Stimulated activated CD8-positive, alpha-beta memory T cell treated with anti-CD3 and anti-CD28 coated beads, Interleukin-12 subunit alpha, Interleukin-12 subunit beta, amount 100 ng/mL, for 24 hours (primary cell): Measurements from ENCODE around the gene RABGEF1.
"Not testable (repeated sequence)": the region's sequence is repeated elsewhere in the genome, so short reads cannot be mapped to it uniquely, and the experiment has no call there.

Experiments
- DNase-seq: peaks from one replicate; pipeline ENCODE4 v3.0.0-alpha.2; 2020; ENCODE audit errors: extremely low read depth

RABGEF1 gene

GRCh38 chr7:66740302-66740979, at the start of gene RABGEF1:
Gene RABGEF1 (plus strand): TSS chr7:66740733. CDS start chr7:66771900, 31,167 bp downstream.
- peak; percentile 97 for DNase-seq

GRCh38 chr7:66693331-66693730, 47.2 kb upstream of the RABGEF1 start:
- DNase-seq: no peak

GRCh38 chr7:66694286-66694685, 46.2 kb upstream of the RABGEF1 start:
- DNase-seq: no peak

GRCh38 chr7:66695417-66695816, 45.1 kb upstream of the RABGEF1 start:
- DNase-seq: not testable (repeated sequence)

- not testable (repeated sequence) for DNase-seq
Measured at GRCh38 chr7:66696134-66696533, 44.4 kb upstream of the RABGEF1 start.

DNA sequence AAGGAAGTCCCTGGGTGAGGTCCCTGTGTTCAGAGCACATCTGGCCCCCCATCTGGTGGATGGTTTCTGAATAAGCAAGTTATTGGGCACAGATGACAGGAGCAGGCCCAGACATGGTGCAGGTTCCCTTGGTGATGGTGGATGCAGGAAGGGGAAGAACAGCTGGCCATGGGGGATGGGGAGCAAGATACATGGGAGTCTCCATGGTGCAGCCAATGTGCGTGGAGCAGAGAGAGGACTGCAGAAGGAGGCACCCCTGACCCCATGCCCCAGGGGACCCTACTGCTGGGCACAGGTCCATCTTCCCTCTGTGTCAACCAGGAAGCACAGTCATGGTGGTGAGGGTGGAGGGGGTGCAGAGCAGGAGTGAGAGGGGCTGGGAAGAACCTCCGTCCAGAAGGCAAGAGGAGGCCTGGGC, 43.8 kb upstream of the RABGEF1 start:
- no peak for DNase-seq

GRCh38 chr7:66697449-66698438, 42.8 kb upstream of the RABGEF1 start:
- DNase-seq: no peak

DNA sequence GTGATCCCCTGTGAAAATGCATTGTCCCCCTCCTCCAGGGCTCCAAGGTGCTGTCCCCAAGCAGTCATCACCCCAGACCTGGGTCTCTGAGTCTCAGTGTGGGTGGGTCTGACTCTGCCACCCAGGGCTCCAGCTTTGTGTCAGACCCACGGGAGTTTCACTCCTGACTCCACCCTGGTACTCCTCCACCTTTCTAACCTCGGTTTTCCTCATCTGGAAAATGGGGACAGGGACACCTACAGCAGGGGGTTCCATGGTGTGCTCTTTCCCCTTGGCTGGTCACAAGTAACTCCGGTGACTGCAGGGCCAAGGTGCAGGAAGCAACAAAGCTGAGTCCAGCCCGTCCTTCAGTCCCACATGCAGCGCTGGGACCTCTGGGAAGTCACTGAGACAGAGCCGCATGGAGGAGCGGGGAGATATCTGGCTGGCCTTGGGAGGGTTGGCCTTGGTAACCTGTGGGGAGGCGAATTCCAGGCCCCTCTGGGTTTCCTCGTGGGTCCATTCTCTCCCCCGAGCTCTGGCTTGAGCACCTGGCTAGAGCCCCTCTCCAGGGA, 41.8 kb upstream of the RABGEF1 start:
- DNase-seq: no peak

GRCh38 chr7:66699998-66700397, 40.5 kb upstream of the RABGEF1 start:
- no peak for DNase-seq

DNA sequence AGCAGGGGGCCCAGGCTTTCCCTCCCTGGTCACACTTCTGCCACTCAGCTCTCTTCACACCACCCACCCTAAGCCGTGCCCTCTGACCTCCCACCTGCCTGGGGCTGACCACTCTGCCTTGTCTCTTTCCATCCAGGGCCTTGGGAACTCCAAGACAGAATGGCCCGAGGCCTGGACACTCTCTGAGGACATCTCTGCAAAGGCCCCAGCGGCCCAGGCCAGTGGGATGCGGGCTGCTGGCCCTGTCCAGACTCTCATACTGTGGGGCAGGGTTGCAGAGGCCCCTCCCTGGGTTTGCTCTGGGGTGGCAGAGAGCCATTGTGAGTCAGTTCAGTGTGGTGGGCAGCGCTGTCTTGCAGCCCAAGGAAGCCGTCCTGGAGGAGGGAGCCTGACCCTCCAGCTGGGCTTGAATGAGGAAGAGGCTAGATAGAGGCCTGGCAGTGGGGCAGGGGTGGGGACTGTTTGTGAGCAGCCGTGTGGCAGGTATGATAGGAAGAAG, 39.9 kb upstream of the RABGEF1 start:
- no peak for DNase-seq

DNA sequence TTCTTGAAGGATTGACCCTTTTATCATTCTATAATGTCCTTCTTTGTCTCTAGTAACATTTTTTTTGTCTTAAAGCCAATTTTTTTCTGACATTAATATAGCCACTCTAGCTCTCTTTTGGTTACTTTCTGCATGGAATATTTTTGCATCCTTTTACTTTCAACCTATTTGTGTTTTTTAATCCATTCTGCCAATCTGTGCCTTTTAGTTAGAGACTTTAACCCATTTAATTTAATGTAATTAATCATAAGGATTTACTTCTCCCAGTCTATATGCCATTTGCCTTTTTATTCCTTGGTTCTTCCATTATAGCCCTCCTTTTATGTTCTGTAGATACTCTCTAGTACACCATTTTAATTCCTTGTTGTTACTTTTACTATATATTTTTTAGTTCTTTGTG, 32.7 kb upstream of the RABGEF1 start:
- no peak for DNase-seq

DNA sequence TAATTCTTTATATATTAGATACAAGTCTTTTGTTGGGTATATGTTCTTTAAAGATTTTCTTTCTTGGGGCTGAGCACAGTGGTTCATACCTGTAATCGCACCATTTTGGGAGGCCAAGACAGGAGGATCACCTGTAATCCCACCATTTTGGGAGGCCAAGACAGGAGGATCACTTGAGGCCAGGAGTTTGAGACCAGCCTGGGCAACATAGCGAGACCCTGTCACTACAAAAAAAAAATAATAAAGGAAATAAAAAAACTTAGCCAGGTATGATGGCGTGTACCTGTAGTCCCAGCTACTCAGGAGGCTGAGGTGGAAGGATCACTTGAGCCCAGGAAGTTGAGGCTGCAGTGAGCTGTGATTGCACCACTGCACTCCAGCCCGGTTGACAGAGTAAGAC, 29.8 kb upstream of the RABGEF1 start:
- not testable (repeated sequence) for DNase-seq

DNA sequence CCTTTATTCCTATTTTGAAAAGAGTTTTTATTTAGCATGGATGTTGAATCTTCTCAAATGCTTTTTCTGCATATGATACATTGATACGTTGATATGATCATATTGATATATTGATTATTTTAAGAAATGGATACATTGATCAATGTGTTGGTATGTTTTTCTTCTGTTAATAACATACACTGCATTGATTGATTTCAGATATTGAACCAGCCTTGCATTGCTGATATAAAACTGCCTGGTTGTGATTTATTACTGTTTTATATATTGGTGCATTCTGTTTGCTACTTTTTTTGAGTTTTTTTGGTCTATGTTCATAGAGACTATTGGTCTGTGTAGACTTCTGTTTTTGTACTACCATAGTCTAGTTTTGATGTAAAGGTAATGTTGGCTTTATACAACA, 26.8 kb upstream of the RABGEF1 start:
- DNase-seq: no peak

DNA sequence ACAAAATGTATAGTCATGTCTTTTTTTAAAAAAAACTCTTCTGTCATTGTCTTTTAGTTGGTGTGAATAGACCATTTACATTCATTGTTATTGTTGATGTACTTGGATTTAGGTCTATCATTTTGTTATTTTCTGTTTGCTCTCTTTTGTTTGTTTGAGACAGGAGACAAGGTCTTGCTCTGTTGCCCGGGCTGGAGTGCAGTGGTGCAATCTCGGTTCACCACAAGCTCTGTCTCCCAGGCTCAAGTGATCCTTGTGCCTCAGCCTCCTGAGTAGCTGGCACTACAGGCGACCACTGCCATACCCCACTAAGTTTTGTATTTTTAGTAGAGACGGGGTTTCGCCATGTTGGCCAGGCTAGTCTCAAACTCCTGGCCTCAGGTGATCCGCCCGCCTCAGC, 23.9 kb upstream of the RABGEF1 start:
- DNase-seq: not testable (repeated sequence)

DNA sequence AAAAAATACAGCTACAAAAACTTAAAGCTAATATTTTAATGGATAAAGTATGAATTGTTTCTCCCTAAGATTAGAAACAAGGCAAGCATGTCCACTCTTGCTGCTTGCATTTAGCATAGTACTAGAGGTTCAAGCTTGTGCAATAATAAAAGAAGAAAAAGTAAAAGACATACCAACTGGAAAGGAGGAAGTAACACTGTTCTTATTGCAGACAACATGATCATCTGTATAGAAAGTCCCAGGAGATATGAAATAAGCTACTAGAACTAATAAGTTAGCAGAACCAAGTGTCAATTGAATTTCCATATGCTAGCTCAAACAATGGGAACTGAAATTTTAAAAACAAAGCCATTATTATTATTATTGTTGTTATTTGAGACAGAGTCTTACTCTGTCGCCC, 20.0 kb upstream of the RABGEF1 start:
- no peak for DNase-seq

- no peak for DNase-seq
Measured at GRCh38 chr7:66725843-66726242, 14.7 kb upstream of the RABGEF1 start.

- no peak for DNase-seq
Measured at GRCh38 chr7:66727058-66727457, 13.5 kb upstream of the RABGEF1 start.

- DNase-seq: no peak
Measured at GRCh38 chr7:66728571-66728970, 12.0 kb upstream of the RABGEF1 start.

- DNase-seq: no peak
Measured at GRCh38 chr7:66729274-66729673, 11.3 kb upstream of the RABGEF1 start.

- no peak for DNase-seq
Measured at GRCh38 chr7:66731986-66732385, 8.5 kb upstream of the RABGEF1 start.

- DNase-seq: no peak
Measured at GRCh38 chr7:66732439-66732838, 8.1 kb upstream of the RABGEF1 start.

DNA sequence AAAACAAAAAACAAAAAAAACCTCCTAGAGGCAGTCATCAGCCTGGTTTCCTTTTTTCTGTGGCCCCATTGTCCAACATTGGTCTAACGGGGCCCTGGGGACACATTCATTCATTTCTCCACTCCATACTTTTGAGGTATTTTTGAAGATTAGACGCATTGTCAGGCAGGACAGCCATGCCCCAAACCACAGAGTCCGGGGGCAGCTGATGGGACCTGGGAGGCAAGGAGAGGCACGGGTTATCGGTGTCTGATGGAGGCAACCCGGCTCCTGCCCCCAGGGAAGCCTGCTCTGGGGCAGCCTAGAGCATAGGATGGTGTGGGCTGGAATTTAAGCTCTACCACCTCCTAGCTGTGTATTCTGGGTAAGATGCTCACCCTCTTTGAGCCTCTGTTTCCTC, 6.5 kb upstream of the RABGEF1 start:
- DNase-seq: no peak
